MCF 10A (cell line): ENCODE data around the gene TMEFF1. TPM values are rescaled to one million over a fixed set of nuclear protein-coding genes. Genes with fewer than 3 reads are reported as not detected.
"Not testable (repeated sequence)": the region's sequence is repeated elsewhere in the genome, so short reads cannot be mapped to it uniquely, and the experiment has no call there.

Experiments
- BruUV-seq: library from RNA; stranded (reverse); fragments of 400-500 nt; replicated peaks from 2 replicates; lab custom pipeline; 2021; lab: Mats Ljungman, UMichigan
- CTCF ChIA-PET: fragments of 300-600 bp; sonication (Branson Sonifier 250); formaldehyde crosslinking; extraction: SDS; loops from one replicate; lab custom pipeline; 2021; ENCODE audit warnings: antibody characterized with exemption, inconsistent platforms; lab: Yijun Ruan, JAX
- POLR2A ChIA-PET: fragments of 300-600, 350-650 bp; sonication (Branson Sonifier 250); formaldehyde crosslinking; extraction: SDS; loops from one replicate; lab custom pipeline; 2020; ENCODE audit warnings: antibody characterized with exemption, inconsistent platforms; lab: Yijun Ruan, JAX
- DNase-seq: peaks from one replicate; pipeline ENCODE4 v3.0.0-alpha.2; 2018; ENCODE audit not compliant: unreplicated experiment
- H3K27ac Mint-ChIP-seq: one replicate; pipeline ENCODE4 v1.8.0; 2022; ENCODE audit warnings: mild to moderate bottlenecking, low read depth, mixed read lengths; ENCODE audit not compliant: unreplicated experiment
- H3K27me3 Mint-ChIP-seq: one replicate; pipeline ENCODE4 v1.8.0; 2022; ENCODE audit warnings: mixed read lengths; ENCODE audit not compliant: insufficient read depth, unreplicated experiment
- H3K36me3 Mint-ChIP-seq: one replicate; pipeline ENCODE4 v1.8.0; 2022; ENCODE audit warnings: mild to moderate bottlenecking, moderate library complexity, mixed read lengths; ENCODE audit not compliant: insufficient read depth, unreplicated experiment
- H3K4me1 Mint-ChIP-seq: one replicate; pipeline ENCODE4 v1.8.0; 2022; ENCODE audit warnings: mixed read lengths; ENCODE audit not compliant: insufficient read depth, unreplicated experiment
- H3K4me3 Mint-ChIP-seq: one replicate; pipeline ENCODE4 v1.8.0; 2022; ENCODE audit warnings: mild to moderate bottlenecking, moderate library complexity, mixed read lengths; ENCODE audit not compliant: unreplicated experiment
- H3K9me3 Mint-ChIP-seq: one replicate; pipeline ENCODE4 v1.8.0; 2022; ENCODE audit warnings: mixed read lengths; ENCODE audit not compliant: unreplicated experiment
- CTCF ChIP-seq: fragments of 200-600 bp; IDR thresholded peaks from one replicate; pipeline ENCODE4 v1.8.0; 2022; ENCODE audit warnings: antibody characterized with exemption, mild to moderate bottlenecking; ENCODE audit not compliant: unreplicated experiment
- intact Hi-C: fragments of 100-400 bp; cut with micrococcal nuclease; formaldehyde crosslinking; loops from 2 replicates; pipeline ENCODE4 v1.14.1; 2022
- total RNA-seq: library from RNA; stranded (reverse); gene quantifications from 2 replicates; pipeline ENCODE4 v1.2.3, GENCODE V29; 2022

Gene TMEFF1
- total RNA-seq, 1 experiment from 2014 or later: 0.28 TPM

GRCh38 chr9:100498592-100498991 lies 25.6 kb downstream of the TMEFF1 start:
- no TSS peak for BruUV-seq
- TF ChIP-seq CTCF: no peak
- no peaks in the 10 kb centered on the region for H3K9me3 Mint-ChIP-seq
- ChIA-PET POLR2A (interaction anchor here (0.7 kb wide), 1 partner anchor 1035 kb away, joined by 3 read pairs; no protein-coding TSS in a partner anchor), CTCF (no interaction called here)
- DNase-seq: peak; percentile 44
- H3K4me1 Mint-ChIP-seq: peaks cover 5% of the 10 kb centered on the region
- no peak overlapping the region for H3K4me3 Mint-ChIP-seq
- H3K27me3 Mint-ChIP-seq: no peaks in the 10 kb centered on the region
- no peak overlapping the region for H3K27ac Mint-ChIP-seq
- intact Hi-C loops: no loop called here
- H3K36me3 Mint-ChIP-seq: no peaks in the 10 kb centered on the region

GRCh38 chr9:100499460-100499859 lies 26.5 kb downstream of the TMEFF1 start:
- no peaks in the 10 kb centered on the region for H3K36me3 Mint-ChIP-seq
- BruUV-seq: no TSS peak
- H3K9me3 Mint-ChIP-seq: no peaks in the 10 kb centered on the region
- H3K27ac Mint-ChIP-seq: no peak overlapping the region
- DNase-seq: no peak
- H3K4me1 Mint-ChIP-seq: peaks cover 5% of the 10 kb centered on the region
- POLR2A ChIA-PET: interaction anchor here (0.7 to 0.9 kb wide), 2 partner anchors 11 to 1035 kb away, joined by 3 read pairs; no protein-coding TSS in a partner anchor
- no peaks in the 10 kb centered on the region for H3K27me3 Mint-ChIP-seq
- intact Hi-C loops: no loop called here
- no peak for TF ChIP-seq CTCF
- CTCF ChIA-PET: no interaction called here
- H3K4me3 Mint-ChIP-seq: no peak overlapping the region

DNA sequence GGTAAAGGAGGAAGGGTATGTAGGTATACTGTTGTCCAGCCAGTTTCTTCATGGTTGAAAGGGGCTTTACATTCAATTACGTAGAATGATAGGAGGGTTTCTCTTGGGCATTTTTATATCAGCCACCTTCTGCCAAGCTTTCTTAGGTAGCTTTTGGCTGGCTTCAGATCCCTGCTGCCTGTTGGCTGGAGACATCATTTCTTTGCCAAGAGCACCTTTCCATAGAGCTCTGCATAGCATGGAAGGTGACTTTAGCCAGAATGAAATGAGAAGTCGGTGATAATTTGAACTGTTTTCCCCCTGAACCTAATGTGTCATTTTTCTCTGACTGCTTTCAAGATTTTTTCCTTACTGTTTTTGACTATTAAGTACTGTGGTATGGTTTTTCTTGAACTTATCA lies 26.9 kb downstream of the TMEFF1 start:
- intact Hi-C loops: no loop called here
- Mint-ChIP-seq H3K4me3 (no peak overlapping the region), H3K36me3 (no peaks in the 10 kb centered on the region), H3K27me3 (no peaks in the 10 kb centered on the region), H3K9me3 (no peaks in the 10 kb centered on the region), H3K27ac (no peak overlapping the region), H3K4me1 (peaks cover 5% of the 10 kb centered on the region)
- no peak for TF ChIP-seq CTCF
- BruUV-seq: no TSS peak
- POLR2A ChIA-PET: interaction anchor here (0.9 kb wide), 1 partner anchor 11 kb away, joined by 3 read pairs; no protein-coding TSS in a partner anchor
- CTCF ChIA-PET: no interaction called here
- no peak for DNase-seq

DNA sequence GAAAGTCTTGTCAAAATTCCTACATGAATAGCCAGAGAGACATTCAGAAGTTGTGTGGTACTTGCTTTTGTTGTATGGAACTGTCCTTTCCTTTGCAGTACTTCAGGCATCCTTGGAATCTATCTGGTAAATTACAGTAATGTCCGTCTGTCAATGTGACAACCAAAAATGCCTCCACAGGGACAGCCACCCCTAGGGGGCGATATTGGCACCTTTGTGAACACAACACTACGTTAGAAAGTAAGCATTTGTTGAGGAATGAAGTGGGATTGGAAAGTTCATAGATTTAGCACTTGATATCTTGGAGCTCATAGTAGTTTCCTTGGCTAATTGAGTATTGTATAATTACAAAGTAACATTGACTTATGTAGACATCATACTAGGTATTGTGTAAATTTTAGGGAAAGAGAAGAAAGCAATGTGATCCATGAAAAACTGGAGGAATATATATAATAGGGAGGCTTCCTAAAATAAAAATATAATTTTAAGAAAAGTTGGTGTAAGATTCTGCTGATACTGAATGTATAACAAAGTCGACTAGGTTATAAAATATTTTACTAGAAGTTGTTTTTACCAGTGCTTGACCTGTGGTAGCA lies 32.7 kb downstream of the TMEFF1 start:
- BruUV-seq: no TSS peak
- intact Hi-C loops: no loop called here
- no peaks in the 10 kb centered on the region for H3K36me3 Mint-ChIP-seq
- H3K27ac Mint-ChIP-seq: no peak overlapping the region
- H3K9me3 Mint-ChIP-seq: no peaks in the 10 kb centered on the region
- CTCF ChIA-PET: interaction anchor here (0.6 kb wide), 2 partner anchors 9 to 92 kb away, joined by 3 read pairs; no protein-coding TSS in a partner anchor
- no peaks in the 10 kb centered on the region for H3K27me3 Mint-ChIP-seq
- peak; percentile 63 for TF ChIP-seq CTCF
- DNase-seq: peak; percentile 78
- no peak overlapping the region for H3K4me3 Mint-ChIP-seq
- POLR2A ChIA-PET: no interaction called here
- H3K4me1 Mint-ChIP-seq: no peaks in the 10 kb centered on the region

GRCh38 chr9:100507350-100507749 lies 34.4 kb downstream of the TMEFF1 start:
- H3K36me3 Mint-ChIP-seq, POLR2A ChIA-PET, intact Hi-C loops, BruUV-seq, H3K27ac Mint-ChIP-seq, H3K4me1 Mint-ChIP-seq, H3K9me3 Mint-ChIP-seq, H3K27me3 Mint-ChIP-seq, H3K4me3 Mint-ChIP-seq, DNase-seq: not testable (repeated sequence)
- CTCF ChIA-PET: interaction anchor here (0.7 kb wide), 1 partner anchor 41 kb away, joined by 3 read pairs; no protein-coding TSS in a partner anchor
